ENCODE results near the gene ELP1. TPM values are rescaled to one million over a fixed set of nuclear protein-coding genes. Genes with fewer than 3 reads are reported as not detected.

Gene ELP1
- total RNA-seq, 4 donors from 2014 or later, result 15.0 to 20.9 (median 20.6) TPM

- TF ChIP-seq, protein P1, sequence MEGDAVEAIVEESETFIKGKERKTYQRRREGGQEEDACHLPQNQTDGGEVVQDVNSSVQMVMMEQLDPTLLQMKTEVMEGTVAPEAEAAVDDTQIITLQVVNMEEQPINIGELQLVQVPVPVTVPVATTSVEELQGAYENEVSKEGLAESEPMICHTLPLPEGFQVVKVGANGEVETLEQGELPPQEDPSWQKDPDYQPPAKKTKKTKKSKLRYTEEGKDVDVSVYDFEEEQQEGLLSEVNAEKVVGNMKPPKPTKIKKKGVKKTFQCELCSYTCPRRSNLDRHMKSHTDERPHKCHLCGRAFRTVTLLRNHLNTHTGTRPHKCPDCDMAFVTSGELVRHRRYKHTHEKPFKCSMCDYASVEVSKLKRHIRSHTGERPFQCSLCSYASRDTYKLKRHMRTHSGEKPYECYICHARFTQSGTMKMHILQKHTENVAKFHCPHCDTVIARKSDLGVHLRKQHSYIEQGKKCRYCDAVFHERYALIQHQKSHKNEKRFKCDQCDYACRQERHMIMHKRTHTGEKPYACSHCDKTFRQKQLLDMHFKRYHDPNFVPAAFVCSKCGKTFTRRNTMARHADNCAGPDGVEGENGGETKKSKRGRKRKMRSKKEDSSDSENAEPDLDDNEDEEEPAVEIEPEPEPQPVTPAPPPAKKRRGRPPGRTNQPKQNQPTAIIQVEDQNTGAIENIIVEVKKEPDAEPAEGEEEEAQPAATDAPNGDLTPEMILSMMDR (IDR thresholded peaks at IDR 0.05; ENCODE audit: low read depth), result no peak
Measured at GRCh38 chr9:108874058-108874788, 59.7 kb downstream of the ELP1 start.

DNA sequence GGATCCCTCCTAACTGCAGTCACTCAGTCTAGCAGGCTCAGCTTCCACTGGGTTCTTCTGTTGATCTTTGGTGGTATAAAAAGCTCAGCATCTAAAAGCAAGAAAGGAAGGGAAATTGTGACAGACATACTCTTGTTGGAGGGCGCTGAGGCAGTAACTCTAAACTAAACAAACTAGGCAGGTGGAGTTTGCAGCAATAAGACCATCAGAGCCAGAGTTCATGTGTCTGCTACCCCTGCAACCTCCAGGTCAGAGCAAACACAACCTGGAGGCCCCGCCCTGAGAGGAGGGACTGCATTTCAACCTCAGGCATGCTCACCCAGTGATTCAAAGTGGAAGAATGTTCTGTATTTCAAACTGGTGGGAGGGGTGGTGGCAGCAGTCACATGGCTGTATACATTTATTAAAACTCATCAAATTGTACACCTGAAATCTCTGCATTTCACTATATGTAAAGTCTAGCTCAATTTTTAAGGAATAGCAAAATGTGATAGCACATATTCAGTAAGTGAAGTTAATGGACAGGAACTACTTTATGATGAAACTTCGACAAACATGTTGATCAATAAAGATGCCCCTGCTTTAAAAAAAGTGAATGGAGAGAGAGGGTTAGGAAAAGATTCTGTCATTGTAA is 64.7 kb downstream of the ELP1 start:
- TF ChIP-seq, protein P1 (IDR thresholded peaks at IDR 0.05; ENCODE audit: low read depth), result no peak

GRCh38 chr9:108867829-108868228 is 66.1 kb downstream of the ELP1 start:
- TF ChIP-seq, protein P1 (IDR thresholded peaks at IDR 0.05; ENCODE audit: low read depth), result no peak

DNA sequence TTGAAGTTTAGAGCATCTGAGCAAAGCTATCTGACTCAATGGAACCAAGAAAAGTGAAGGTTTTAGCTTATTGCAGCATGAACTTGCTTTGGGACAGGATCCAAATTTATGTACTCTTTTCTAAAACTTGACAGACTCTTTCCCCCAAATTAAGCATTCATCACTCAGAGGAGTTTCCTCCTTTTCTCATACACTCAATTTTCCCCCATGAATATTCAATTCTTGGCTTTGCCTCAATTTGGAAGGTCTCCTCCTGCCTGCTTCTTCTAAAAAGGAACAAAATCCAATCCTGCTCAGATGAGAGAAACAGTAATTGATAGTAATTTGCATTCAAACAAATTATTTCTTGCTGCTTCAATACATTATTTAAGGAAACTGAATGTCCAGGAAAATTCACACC is 66.8 kb downstream of the ELP1 start:
- TF ChIP-seq, protein P1 (IDR thresholded peaks at IDR 0.05; ENCODE audit: low read depth), result no peak

GRCh38 chr9:108866001-108866420 is 67.9 kb downstream of the ELP1 start:
- TF ChIP-seq, protein P1 (IDR thresholded peaks at IDR 0.05; ENCODE audit: low read depth), result no peak

- TF ChIP-seq, protein P1 (IDR thresholded peaks at IDR 0.05; ENCODE audit: low read depth), result no peak
Measured at GRCh38 chr9:108865037-108865436, 68.9 kb downstream of the ELP1 start.

DNA sequence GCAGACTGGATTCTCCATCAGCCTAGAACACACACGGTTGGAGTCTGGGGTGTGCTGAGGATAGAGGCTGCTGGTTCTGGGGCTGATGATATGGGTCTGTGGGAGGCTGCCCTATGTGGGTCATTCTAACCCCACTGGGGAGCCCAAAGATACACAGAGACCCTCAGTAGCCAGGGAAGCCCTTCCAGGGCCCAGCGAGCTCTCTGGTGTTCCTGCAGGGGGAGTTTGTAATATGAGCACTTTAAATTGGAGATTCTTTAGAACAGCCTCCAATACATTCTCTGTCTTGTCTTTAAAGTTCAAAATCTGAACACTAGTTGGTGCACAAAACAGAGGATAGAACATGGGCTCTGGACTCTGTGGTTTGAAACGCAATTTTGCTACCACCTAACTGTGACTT is 69.5 kb downstream of the ELP1 start:
- TF ChIP-seq, protein P1 (IDR thresholded peaks at IDR 0.05; ENCODE audit: low read depth), result no peak

Measured in subcutaneous adipose tissue (tissue), 4 donors.